IMR-90 (cell line): ENCODE data around the gene SARDH.

ENCODE experiments used
- BHLHE40 ChIP-seq: fragments of 150-350 bp; IDR thresholded peaks from 2 replicates; pipeline ENCODE4 v1.6.1; 2016; ENCODE audit warnings: mild to moderate bottlenecking, low read depth, low read length
- CEBPB ChIP-seq: IDR thresholded peaks from 2 replicates; pipeline ENCODE4 v1.6.1; 2012; ENCODE audit warnings: low read depth, low read length, improper control_type of control experiment
- FOS ChIP-seq: fragments of 150-350 bp; IDR thresholded peaks from 2 replicates; pipeline ENCODE4 v1.6.1; 2016; ENCODE audit warnings: low read depth, low read length
- POLR2A ChIP-seq: IDR thresholded peaks from 2 replicates; pipeline ENCODE4 v1.6.1; 2012; ENCODE audit warnings: mild to moderate bottlenecking, low read depth, low read length
- RAD21 ChIP-seq: IDR thresholded peaks from 2 replicates; pipeline ENCODE4 v1.6.1; 2012; ENCODE audit warnings: low read length, improper control_type of control experiment
- TF ChIP-seq, protein P1 (sequence below): conservative IDR thresholded peaks from 2 replicates; pipeline ENCODE4 v1.5.1; 2012; ENCODE audit warnings: mild to moderate bottlenecking, low read depth, low read length, improper control_type of control experiment
- TF ChIP-seq, protein P2 (sequence below): fragments of 150-350 bp; IDR thresholded peaks from 2 replicates; pipeline ENCODE4 v1.6.1; 2017; ENCODE audit warnings: mild to moderate bottlenecking, antibody characterized with exemption, low read length, low read depth

DNA sequence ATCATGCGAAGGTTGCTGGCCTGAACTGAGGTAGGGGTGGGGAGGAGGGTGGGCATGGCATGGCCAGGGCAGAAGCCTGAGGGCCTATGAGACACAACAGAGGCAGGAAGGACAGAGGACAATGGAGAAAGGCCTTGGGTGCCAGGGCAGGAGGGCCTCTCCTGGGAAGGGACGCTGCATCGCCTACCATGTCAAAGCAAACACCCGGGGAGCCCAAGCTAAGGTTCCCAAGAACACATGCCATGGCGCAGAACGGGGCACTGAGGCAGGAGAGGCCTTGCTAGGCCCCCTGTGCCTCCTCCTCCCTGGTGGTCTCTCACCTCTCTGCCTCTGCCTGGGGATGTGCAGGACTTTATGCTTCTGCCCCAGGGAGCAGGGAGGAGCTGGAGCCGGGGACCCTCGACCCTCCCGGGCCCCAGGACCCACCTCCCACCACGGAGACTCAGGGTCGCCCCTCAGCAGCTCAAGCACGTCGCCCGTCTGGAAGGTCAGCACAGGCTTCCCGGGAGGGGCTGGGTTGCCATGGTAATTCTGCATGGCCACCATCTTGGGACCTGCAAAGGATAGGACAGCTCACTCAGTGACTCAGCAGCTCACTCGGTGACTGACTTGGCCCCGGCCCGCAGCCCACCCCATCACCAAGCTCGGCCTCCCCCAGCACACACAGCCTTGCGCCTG is 40.3 kb upstream of the SARDH start:
- TF ChIP-seq RAD21 = no peak
- TF ChIP-seq, protein P1, sequence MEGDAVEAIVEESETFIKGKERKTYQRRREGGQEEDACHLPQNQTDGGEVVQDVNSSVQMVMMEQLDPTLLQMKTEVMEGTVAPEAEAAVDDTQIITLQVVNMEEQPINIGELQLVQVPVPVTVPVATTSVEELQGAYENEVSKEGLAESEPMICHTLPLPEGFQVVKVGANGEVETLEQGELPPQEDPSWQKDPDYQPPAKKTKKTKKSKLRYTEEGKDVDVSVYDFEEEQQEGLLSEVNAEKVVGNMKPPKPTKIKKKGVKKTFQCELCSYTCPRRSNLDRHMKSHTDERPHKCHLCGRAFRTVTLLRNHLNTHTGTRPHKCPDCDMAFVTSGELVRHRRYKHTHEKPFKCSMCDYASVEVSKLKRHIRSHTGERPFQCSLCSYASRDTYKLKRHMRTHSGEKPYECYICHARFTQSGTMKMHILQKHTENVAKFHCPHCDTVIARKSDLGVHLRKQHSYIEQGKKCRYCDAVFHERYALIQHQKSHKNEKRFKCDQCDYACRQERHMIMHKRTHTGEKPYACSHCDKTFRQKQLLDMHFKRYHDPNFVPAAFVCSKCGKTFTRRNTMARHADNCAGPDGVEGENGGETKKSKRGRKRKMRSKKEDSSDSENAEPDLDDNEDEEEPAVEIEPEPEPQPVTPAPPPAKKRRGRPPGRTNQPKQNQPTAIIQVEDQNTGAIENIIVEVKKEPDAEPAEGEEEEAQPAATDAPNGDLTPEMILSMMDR = no peak
- no peak for TF ChIP-seq POLR2A
- no peak for TF ChIP-seq CEBPB
- no peak for TF ChIP-seq BHLHE40
- TF ChIP-seq, protein P2, sequence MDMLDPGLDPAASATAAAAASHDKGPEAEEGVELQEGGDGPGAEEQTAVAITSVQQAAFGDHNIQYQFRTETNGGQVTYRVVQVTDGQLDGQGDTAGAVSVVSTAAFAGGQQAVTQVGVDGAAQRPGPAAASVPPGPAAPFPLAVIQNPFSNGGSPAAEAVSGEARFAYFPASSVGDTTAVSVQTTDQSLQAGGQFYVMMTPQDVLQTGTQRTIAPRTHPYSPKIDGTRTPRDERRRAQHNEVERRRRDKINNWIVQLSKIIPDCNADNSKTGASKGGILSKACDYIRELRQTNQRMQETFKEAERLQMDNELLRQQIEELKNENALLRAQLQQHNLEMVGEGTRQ = no peak
- TF ChIP-seq FOS = no peak
